GM23338 (cell line): ENCODE data around the gene ENPP7. TPM values are rescaled to one million over a fixed set of nuclear protein-coding genes. Genes with fewer than 3 reads are reported as not detected.

ENCODE experiments used
- ATAC-seq: fragments of 200-7000 bp; cut with Tn5 transposase; 3 replicates; pipeline ENCODE4 v1.9.1; 2020
- DNase-seq: peaks from one replicate; pipeline ENCODE4 v3.0.0-alpha.2; 2015; ENCODE audit warnings: low spot score
- H2AFZ ChIP-seq: fragments of 200-600 bp; sonication (generic); 2 replicates; pipeline ENCODE4 v1.8.0; 2016; ENCODE audit warnings: antibody characterized with exemption, mild to moderate bottlenecking, moderate library complexity
- H3F3A ChIP-seq: fragments of 200-600 bp; sonication (generic); replicated peaks from 2 replicates; pipeline ENCODE4 v1.8.0; 2017; ENCODE audit warnings: antibody characterized with exemption, mixed run types, low read depth
- H3K27ac ChIP-seq: fragments of 200-600 bp; sonication (generic); 2 replicates; pipeline ENCODE4 v1.6.1; 2016; ENCODE audit warnings: low read depth
- H3K27me3 ChIP-seq: fragments of 200-600 bp; sonication (generic); 2 replicates; pipeline ENCODE4 v1.8.0; 2016; ENCODE audit warnings: mild to moderate bottlenecking, mixed run types, moderate library complexity; ENCODE audit not compliant: insufficient read depth
- H3K36me3 ChIP-seq: fragments of 200-600 bp; sonication (generic); 2 replicates; pipeline ENCODE4 v1.8.0; 2016; ENCODE audit warnings: mild to moderate bottlenecking; ENCODE audit not compliant: insufficient read depth
- H3K4me1 ChIP-seq: fragments of 200-600 bp; sonication (generic); 2 replicates; pipeline ENCODE4 v1.8.0; 2016; ENCODE audit warnings: mild to moderate bottlenecking, moderate library complexity; ENCODE audit not compliant: insufficient read depth
- H3K4me2 ChIP-seq: fragments of 200-600 bp; sonication (generic); 2 replicates; pipeline ENCODE4 v1.7.1; 2017; ENCODE audit warnings: mixed run types
- H3K4me3 ChIP-seq: fragments of 200-600 bp; sonication (generic); 2 replicates; pipeline ENCODE4 v1.6.1; 2016; ENCODE audit warnings: mixed run types
- H3K79me2 ChIP-seq: fragments of 200-600 bp; sonication (generic); replicated peaks from 2 replicates; pipeline ENCODE4 v1.8.0; 2017; ENCODE audit warnings: mild to moderate bottlenecking; ENCODE audit not compliant: insufficient read depth
- H3K9me2 ChIP-seq: fragments of 200-600 bp; sonication (generic); 2 replicates; pipeline ENCODE4 v1.8.0; 2017; ENCODE audit not compliant: insufficient read depth
- H4K20me1 ChIP-seq: fragments of 200-600 bp; sonication (generic); replicated peaks from 2 replicates; pipeline ENCODE4 v1.8.0; 2017; ENCODE audit warnings: mild to moderate bottlenecking; ENCODE audit not compliant: insufficient read depth
- H3K27ac Mint-ChIP-seq: 2 replicates; pipeline ENCODE4 v1.8.0; 2020; ENCODE audit warnings: inconsistent platforms, mild to moderate bottlenecking, moderate library complexity, mixed read lengths
- H3K27me3 Mint-ChIP-seq: 3 replicates; pipeline ENCODE4 v1.8.0; 2022; ENCODE audit warnings: low read depth, mild to moderate bottlenecking, moderate library complexity, mixed read lengths, inconsistent platforms; ENCODE audit not compliant: insufficient read depth, poor library complexity
- H3K36me3 Mint-ChIP-seq: 3 replicates; pipeline ENCODE4 v1.8.0; 2021; ENCODE audit warnings: low read depth, mild to moderate bottlenecking, inconsistent platforms, moderate library complexity, mixed read lengths
- H3K4me1 Mint-ChIP-seq: 3 replicates; pipeline ENCODE4 v1.8.0; 2020; ENCODE audit warnings: mild to moderate bottlenecking, inconsistent platforms, mixed read lengths
- H3K4me3 Mint-ChIP-seq: 3 replicates; pipeline ENCODE4 v1.8.0; 2021; ENCODE audit warnings: moderate library complexity, mild to moderate bottlenecking, inconsistent platforms, mixed read lengths
- H3K9me3 Mint-ChIP-seq: 3 replicates; pipeline ENCODE4 v1.8.0; 2020; ENCODE audit warnings: moderate library complexity, mild to moderate bottlenecking, inconsistent platforms, mixed read lengths
- CREB1 ChIP-seq: fragments of 250-450 bp; sonication (Bioruptor Pico); IDR thresholded peaks from 2 replicates; pipeline ENCODE4 v1.5.0; 2020; ENCODE audit warnings: low read depth, mild to moderate bottlenecking, moderate library complexity
- EZH2 ChIP-seq: fragments of 200-600 bp; sonication (generic); IDR thresholded peaks from one replicate; pipeline ENCODE4 v1.8.0; 2017; ENCODE audit warnings: antibody characterized with exemption, mild to moderate bottlenecking, low read depth; ENCODE audit not compliant: unreplicated experiment
- EZH2phosphoT487 ChIP-seq: fragments of 200-600 bp; sonication (generic); IDR thresholded peaks from one replicate; pipeline ENCODE4 v1.8.1; 2018; ENCODE audit warnings: antibody characterized with exemption; ENCODE audit not compliant: unreplicated experiment
- JUNB ChIP-seq: IDR thresholded peaks from one replicate; pipeline ENCODE4 v1.6.1; 2016; ENCODE audit warnings: antibody characterized with exemption; ENCODE audit not compliant: unreplicated experiment
- NANOG ChIP-seq: IDR thresholded peaks from 2 replicates; pipeline ENCODE4 v1.6.1; 2016; ENCODE audit warnings: antibody characterized with exemption, borderline replicate concordance
- POLR2AphosphoS5 ChIP-seq: IDR thresholded peaks from 2 replicates; pipeline ENCODE4 v1.6.1; 2016; ENCODE audit warnings: antibody characterized with exemption, low read depth
- STAT1 ChIP-seq: IDR thresholded peaks from one replicate; pipeline ENCODE4 v1.6.1; 2016; ENCODE audit warnings: antibody characterized with exemption; ENCODE audit not compliant: unreplicated experiment
- ZNF114 ChIP-seq: fragments of 250-450 bp; sonication (Bioruptor Pico); IDR thresholded peaks from 2 replicates; pipeline ENCODE4 v1.5.0; 2020; ENCODE audit warnings: mild to moderate bottlenecking, moderate library complexity
- ZNF331 ChIP-seq: fragments of 250-450 bp; sonication (Bioruptor Pico); IDR thresholded peaks from 2 replicates; pipeline ENCODE4 v1.5.0; 2020; ENCODE audit warnings: low read depth, mild to moderate bottlenecking, moderate library complexity
- polyA plus RNA-seq: library from polyadenylated mRNA; unstranded; fragments of >200 nt; fragmentation: Nextera tagmentation; extraction: Ambion mirVana; gene quantifications from 2 replicates; pipeline ENCODE4 v1.2.1, GENCODE V29; 2016
- total RNA-seq: library from RNA; depleted of rRNA; stranded (reverse); fragments of >200 nt; shearing (Covaris generic); gene quantifications from 2 replicates; pipeline ENCODE4 v1.2.3, GENCODE V29; 2014
- TF ChIP-seq, protein P1 (sequence below), 2 experiments: fragments of 200-600 bp in 1 of 2; sonication (generic) in 1 of 2; conservative IDR thresholded peaks; 2 replicates each; pipeline versions ENCODE4 v1.5.1 to v1.6.1; 2016 to 2017; ENCODE audit warnings: antibody characterized with exemption in 2 of 2, low read depth in 2 of 2, mild to moderate bottlenecking in 2 of 2, moderate library complexity in 1 of 2
- TF ChIP-seq, protein P2 (sequence below): IDR thresholded peaks from one replicate; pipeline ENCODE4 v1.6.1; 2018; ENCODE audit warnings: antibody characterized with exemption; ENCODE audit not compliant: unreplicated experiment
- TF ChIP-seq, protein P3 (sequence below): fragments of 250-450 bp; sonication (Bioruptor Pico); IDR thresholded peaks from 2 replicates; pipeline ENCODE4 v1.5.0; 2020; ENCODE audit warnings: mild to moderate bottlenecking, moderate library complexity
- TF ChIP-seq, protein P4 (sequence below): IDR thresholded peaks from 2 replicates; pipeline ENCODE4 v1.6.1; 2016; ENCODE audit warnings: antibody characterized with exemption

ENPP7 gene
- total and polyA plus RNA-seq, 2 experiments from 2014 or later = not detected

DNA sequence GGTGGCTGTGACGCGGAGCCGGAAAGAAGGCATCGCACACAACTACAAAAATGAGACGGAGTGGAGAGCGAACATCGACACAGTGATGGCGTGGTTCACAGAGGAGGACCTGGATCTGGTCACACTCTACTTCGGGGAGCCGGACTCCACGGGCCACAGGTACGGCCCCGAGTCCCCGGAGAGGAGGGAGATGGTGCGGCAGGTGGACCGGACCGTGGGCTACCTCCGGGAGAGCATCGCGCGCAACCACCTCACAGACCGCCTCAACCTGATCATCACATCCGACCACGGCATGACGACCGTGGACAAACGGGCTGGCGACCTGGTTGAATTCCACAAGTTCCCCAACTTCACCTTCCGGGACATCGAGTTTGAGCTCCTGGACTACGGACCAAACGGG is 4.4 kb downstream of the ENPP7 start:
- H3K36me3 Mint-ChIP-seq = no peaks in the 10 kb centered on the region
- peaks cover 24% of the 10 kb centered on the region for H3K27me3 Mint-ChIP-seq
- Histone ChIP-seq H3K27me3 (peaks cover 5% of the 10 kb centered on the region), H3K4me1 (no peaks in the 10 kb centered on the region), H4K20me1 (no peaks in the 10 kb centered on the region), H3F3A (no peaks in the 10 kb centered on the region), H3K9me2 (no peaks in the 10 kb centered on the region), H3K36me3 (no peaks in the 10 kb centered on the region), H3K79me2 (no peaks in the 10 kb centered on the region), H3K4me3 (no peak overlapping the region), H2AFZ (no peak overlapping the region), H3K27ac (no peak overlapping the region), H3K4me2 (no peak overlapping the region)
- H3K9me3 Mint-ChIP-seq = no peaks in the 10 kb centered on the region
- DNase-seq (no peak), ATAC-seq (no peak)
- peaks cover 3% of the 10 kb centered on the region; the same call in 1 of the 3 replicates for H3K4me1 Mint-ChIP-seq
- no peak overlapping the region for H3K27ac Mint-ChIP-seq
- H3K4me3 Mint-ChIP-seq = no peak overlapping the region
- TF ChIP-seq NANOG (no peak), EZH2phosphoT487 (no peak), STAT1 (no peak), ZNF331 (no peak), JUNB (no peak), ZNF114 (CRISPR knock-in tag) (no peak), EZH2 (no peak), POLR2AphosphoS5 (no peak), CREB1 (CRISPR knock-in tag) (no peak)
- TF ChIP-seq, protein P1, sequence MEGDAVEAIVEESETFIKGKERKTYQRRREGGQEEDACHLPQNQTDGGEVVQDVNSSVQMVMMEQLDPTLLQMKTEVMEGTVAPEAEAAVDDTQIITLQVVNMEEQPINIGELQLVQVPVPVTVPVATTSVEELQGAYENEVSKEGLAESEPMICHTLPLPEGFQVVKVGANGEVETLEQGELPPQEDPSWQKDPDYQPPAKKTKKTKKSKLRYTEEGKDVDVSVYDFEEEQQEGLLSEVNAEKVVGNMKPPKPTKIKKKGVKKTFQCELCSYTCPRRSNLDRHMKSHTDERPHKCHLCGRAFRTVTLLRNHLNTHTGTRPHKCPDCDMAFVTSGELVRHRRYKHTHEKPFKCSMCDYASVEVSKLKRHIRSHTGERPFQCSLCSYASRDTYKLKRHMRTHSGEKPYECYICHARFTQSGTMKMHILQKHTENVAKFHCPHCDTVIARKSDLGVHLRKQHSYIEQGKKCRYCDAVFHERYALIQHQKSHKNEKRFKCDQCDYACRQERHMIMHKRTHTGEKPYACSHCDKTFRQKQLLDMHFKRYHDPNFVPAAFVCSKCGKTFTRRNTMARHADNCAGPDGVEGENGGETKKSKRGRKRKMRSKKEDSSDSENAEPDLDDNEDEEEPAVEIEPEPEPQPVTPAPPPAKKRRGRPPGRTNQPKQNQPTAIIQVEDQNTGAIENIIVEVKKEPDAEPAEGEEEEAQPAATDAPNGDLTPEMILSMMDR (conservative IDR thresholded peaks at IDR 0.05; ENCODE audit: low read depth in 2 of 2) = no peak
- TF ChIP-seq, protein P2, sequence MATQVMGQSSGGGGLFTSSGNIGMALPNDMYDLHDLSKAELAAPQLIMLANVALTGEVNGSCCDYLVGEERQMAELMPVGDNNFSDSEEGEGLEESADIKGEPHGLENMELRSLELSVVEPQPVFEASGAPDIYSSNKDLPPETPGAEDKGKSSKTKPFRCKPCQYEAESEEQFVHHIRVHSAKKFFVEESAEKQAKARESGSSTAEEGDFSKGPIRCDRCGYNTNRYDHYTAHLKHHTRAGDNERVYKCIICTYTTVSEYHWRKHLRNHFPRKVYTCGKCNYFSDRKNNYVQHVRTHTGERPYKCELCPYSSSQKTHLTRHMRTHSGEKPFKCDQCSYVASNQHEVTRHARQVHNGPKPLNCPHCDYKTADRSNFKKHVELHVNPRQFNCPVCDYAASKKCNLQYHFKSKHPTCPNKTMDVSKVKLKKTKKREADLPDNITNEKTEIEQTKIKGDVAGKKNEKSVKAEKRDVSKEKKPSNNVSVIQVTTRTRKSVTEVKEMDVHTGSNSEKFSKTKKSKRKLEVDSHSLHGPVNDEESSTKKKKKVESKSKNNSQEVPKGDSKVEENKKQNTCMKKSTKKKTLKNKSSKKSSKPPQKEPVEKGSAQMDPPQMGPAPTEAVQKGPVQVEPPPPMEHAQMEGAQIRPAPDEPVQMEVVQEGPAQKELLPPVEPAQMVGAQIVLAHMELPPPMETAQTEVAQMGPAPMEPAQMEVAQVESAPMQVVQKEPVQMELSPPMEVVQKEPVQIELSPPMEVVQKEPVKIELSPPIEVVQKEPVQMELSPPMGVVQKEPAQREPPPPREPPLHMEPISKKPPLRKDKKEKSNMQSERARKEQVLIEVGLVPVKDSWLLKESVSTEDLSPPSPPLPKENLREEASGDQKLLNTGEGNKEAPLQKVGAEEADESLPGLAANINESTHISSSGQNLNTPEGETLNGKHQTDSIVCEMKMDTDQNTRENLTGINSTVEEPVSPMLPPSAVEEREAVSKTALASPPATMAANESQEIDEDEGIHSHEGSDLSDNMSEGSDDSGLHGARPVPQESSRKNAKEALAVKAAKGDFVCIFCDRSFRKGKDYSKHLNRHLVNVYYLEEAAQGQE = no peak
- TF ChIP-seq, protein P3, sequence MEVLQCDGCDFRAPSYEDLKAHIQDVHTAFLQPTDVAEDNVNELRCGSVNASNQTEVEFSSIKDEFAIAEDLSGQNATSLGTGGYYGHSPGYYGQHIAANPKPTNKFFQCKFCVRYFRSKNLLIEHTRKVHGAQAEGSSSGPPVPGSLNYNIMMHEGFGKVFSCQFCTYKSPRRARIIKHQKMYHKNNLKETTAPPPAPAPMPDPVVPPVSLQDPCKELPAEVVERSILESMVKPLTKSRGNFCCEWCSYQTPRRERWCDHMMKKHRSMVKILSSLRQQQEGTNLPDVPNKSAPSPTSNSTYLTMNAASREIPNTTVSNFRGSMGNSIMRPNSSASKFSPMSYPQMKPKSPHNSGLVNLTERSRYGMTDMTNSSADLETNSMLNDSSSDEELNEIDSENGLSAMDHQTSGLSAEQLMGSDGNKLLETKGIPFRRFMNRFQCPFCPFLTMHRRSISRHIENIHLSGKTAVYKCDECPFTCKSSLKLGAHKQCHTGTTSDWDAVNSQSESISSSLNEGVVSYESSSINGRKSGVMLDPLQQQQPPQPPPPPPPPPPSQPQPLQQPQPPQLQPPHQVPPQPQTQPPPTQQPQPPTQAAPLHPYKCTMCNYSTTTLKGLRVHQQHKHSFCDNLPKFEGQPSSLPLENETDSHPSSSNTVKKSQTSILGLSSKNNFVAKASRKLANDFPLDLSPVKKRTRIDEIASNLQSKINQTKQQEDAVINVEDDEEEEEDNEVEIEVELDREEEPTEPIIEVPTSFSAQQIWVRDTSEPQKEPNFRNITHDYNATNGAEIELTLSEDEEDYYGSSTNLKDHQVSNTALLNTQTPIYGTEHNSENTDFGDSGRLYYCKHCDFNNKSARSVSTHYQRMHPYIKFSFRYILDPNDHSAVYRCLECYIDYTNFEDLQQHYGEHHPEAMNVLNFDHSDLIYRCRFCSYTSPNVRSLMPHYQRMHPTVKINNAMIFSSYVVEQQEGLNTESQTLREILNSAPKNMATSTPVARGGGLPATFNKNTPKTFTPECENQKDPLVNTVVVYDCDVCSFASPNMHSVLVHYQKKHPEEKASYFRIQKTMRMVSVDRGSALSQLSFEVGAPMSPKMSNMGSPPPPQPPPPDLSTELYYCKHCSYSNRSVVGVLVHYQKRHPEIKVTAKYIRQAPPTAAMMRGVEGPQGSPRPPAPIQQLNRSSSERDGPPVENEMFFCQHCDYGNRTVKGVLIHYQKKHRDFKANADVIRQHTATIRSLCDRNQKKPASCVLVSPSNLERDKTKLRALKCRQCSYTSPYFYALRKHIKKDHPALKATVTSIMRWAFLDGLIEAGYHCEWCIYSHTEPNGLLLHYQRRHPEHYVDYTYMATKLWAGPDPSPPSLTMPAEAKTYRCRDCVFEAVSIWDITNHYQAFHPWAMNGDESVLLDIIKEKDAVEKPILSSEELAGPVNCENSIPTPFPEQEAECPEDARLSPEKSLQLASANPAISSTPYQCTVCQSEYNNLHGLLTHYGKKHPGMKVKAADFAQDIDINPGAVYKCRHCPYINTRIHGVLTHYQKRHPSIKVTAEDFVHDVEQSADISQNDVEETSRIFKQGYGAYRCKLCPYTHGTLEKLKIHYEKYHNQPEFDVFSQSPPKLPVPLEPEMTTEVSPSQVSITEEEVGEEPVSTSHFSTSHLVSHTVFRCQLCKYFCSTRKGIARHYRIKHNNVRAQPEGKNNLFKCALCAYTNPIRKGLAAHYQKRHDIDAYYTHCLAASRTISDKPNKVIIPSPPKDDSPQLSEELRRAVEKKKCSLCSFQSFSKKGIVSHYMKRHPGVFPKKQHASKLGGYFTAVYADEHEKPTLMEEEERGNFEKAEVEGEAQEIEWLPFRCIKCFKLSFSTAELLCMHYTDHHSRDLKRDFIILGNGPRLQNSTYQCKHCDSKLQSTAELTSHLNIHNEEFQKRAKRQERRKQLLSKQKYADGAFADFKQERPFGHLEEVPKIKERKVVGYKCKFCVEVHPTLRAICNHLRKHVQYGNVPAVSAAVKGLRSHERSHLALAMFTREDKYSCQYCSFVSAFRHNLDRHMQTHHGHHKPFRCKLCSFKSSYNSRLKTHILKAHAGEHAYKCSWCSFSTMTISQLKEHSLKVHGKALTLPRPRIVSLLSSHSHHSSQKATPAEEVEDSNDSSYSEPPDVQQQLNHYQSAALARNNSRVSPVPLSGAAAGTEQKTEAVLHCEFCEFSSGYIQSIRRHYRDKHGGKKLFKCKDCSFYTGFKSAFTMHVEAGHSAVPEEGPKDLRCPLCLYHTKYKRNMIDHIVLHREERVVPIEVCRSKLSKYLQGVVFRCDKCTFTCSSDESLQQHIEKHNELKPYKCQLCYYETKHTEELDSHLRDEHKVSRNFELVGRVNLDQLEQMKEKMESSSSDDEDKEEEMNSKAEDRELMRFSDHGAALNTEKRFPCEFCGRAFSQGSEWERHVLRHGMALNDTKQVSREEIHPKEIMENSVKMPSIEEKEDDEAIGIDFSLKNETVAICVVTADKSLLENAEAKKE (CRISPR knock-in tag) = no peak
- TF ChIP-seq, protein P4, sequence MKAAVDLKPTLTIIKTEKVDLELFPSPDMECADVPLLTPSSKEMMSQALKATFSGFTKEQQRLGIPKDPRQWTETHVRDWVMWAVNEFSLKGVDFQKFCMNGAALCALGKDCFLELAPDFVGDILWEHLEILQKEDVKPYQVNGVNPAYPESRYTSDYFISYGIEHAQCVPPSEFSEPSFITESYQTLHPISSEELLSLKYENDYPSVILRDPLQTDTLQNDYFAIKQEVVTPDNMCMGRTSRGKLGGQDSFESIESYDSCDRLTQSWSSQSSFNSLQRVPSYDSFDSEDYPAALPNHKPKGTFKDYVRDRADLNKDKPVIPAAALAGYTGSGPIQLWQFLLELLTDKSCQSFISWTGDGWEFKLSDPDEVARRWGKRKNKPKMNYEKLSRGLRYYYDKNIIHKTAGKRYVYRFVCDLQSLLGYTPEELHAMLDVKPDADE = no peak
